Progenitor cell of endocrine pancreas (in vitro differentiated cells): ENCODE data around the gene SCARF2. TPM values are rescaled to one million over a fixed set of nuclear protein-coding genes. Genes with fewer than 3 reads are reported as not detected.
"Not testable (repeated sequence)": the region's sequence is repeated elsewhere in the genome, so short reads cannot be mapped to it uniquely, and the experiment has no call there.

ENCODE experiments used
- DNase-seq: peaks from one replicate; pipeline ENCODE4 v3.0.0; 2021; ENCODE audit warnings: low spot score; ENCODE audit not compliant: unreplicated experiment
- H3K27ac Mint-ChIP-seq: 2 replicates; pipeline ENCODE4 v1.8.0; 2021; ENCODE audit warnings: mild to moderate bottlenecking, moderate library complexity, mixed read lengths
- H3K27me3 Mint-ChIP-seq: 2 replicates; pipeline ENCODE4 v1.8.0; 2021; ENCODE audit warnings: mixed read lengths
- H3K36me3 Mint-ChIP-seq: 2 replicates; pipeline ENCODE4 v1.8.0; 2022; ENCODE audit warnings: mixed read lengths; ENCODE audit not compliant: insufficient read depth
- H3K4me1 Mint-ChIP-seq: 2 replicates; pipeline ENCODE4 v1.8.0; 2021; ENCODE audit warnings: low read depth, mixed read lengths
- H3K4me3 Mint-ChIP-seq: 2 replicates; pipeline ENCODE4 v1.8.0; 2021; ENCODE audit warnings: low read depth, mild to moderate bottlenecking, moderate library complexity, mixed read lengths
- H3K9me3 Mint-ChIP-seq: 2 replicates; pipeline ENCODE4 v1.8.0; 2021; ENCODE audit warnings: low read depth, mixed read lengths
- total RNA-seq: library from RNA; stranded (reverse); gene quantifications from 2 replicates; pipeline ENCODE4 v1.2.1, GENCODE V29; 2021
- TF ChIP-seq, protein P1 (sequence below): fragments of 200-600 bp; sonication (generic); IDR thresholded peaks from one replicate; pipeline ENCODE4 v1.5.0; 2021; ENCODE audit warnings: antibody characterized with exemption, mild to moderate bottlenecking; ENCODE audit not compliant: unreplicated experiment

SCARF2 gene
- total RNA-seq, 1 donor from 2014 or later = 14.4 TPM

DNA sequence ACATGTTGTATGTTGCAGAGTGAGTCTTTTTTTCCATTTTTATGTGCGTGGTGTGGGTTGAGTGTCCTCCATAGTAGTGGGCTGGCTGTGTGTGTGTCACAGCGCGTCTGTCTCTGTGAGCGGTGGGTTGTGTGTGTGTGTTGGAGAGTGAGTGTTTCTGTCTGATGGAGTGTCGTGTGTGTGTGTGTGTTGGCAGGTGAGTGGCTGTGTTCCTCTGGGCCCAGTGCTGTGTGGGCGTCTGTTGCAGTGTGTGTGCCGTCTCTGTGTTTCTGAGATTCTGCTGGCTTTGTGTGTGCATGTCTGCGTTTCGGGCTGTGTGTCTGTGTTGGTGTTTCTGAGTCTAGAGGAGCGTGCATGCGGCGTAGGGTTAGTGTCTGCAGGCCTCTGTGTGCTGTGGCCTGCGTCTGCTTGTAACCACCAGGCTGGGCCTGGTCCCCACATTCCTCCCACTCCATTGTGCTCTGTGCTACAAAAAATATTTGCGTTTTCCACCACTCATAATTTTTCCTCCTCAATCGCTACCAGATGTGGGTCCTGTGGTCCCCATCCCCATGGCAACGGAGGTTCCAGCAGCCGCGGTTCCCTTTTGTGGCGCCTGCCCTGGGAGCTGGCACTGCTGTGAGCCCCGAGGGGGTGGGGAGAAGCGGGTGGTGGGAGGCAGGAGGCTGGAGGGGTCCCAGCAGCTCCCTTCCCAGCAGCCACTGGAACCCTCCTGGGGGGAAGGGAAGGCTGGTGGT lies 15.2 kb downstream of the SCARF2 start:
- DNase-seq = no peak

DNA sequence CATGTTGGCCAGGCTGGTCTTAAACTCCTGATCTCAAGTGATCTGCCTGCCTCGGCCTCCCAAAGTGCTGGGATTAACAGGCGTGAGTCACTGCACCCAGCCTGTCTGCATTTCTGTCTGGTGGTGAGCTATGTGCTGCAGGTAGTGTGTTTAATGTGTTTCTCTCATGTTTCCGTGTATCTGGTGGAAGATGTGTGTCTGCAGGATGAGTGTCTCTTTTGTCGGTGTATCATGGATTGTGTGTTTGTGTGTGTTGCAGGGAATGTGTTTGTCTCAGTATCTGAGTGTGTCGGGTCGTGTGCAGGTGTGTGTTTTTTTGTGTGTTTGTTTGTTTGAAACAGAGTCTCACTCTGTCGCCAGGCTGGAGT lies 16.1 kb downstream of the SCARF2 start:
- Mint-ChIP-seq H3K4me1 (no peaks in the 10 kb centered on the region), H3K27me3 (no peaks in the 10 kb centered on the region), H3K9me3 (no peaks in the 10 kb centered on the region), H3K27ac (no peak overlapping the region), H3K4me3 (no peak overlapping the region), H3K36me3 (peaks cover 7% of the 10 kb centered on the region)
- no peak for DNase-seq
- TF ChIP-seq, protein P1, sequence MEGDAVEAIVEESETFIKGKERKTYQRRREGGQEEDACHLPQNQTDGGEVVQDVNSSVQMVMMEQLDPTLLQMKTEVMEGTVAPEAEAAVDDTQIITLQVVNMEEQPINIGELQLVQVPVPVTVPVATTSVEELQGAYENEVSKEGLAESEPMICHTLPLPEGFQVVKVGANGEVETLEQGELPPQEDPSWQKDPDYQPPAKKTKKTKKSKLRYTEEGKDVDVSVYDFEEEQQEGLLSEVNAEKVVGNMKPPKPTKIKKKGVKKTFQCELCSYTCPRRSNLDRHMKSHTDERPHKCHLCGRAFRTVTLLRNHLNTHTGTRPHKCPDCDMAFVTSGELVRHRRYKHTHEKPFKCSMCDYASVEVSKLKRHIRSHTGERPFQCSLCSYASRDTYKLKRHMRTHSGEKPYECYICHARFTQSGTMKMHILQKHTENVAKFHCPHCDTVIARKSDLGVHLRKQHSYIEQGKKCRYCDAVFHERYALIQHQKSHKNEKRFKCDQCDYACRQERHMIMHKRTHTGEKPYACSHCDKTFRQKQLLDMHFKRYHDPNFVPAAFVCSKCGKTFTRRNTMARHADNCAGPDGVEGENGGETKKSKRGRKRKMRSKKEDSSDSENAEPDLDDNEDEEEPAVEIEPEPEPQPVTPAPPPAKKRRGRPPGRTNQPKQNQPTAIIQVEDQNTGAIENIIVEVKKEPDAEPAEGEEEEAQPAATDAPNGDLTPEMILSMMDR = no peak

More for the DNA sequence above, 15.2 kb downstream of the SCARF2 start:
- H3K36me3 Mint-ChIP-seq = peaks cover 12% of the 10 kb centered on the region
- TF ChIP-seq, protein P1 = no peak
- no peak overlapping the region for H3K4me3 Mint-ChIP-seq
- no peaks in the 10 kb centered on the region for H3K9me3 Mint-ChIP-seq
- no peaks in the 10 kb centered on the region for H3K4me1 Mint-ChIP-seq
- H3K27me3 Mint-ChIP-seq = no peaks in the 10 kb centered on the region
- H3K27ac Mint-ChIP-seq = no peak overlapping the region

DNA sequence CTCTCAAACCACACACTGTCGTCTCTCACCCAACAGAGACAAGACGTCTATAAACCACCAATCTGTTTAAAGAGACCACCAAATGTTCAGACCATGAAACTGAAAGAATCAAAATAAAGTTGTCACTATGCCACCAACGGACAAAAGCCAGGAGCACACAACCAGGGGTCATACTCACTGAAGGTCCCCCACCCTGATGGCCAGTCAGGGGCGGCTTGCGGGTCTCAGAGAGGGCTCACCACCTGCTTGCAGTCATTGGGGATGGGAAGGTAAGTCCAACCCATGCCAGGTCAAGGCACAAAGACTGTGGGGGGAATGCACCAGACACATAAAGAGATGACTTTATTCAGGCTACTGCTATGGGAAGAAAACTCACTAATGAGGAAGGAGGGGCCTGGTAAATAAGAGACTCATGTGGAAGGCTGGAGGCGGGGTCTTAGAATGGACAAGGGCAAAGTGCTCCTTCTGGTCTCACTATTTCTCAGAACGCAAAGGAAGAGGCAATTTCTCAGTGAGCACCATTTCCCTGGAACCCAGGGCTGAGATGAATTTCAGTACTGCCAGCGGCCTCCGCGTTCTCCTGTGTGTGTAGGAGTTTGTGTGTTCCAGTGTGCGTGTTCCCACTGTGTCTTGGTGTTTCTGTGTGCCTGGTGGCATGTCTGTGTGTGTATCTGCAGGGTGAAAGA lies 17.3 kb downstream of the SCARF2 start:
- Mint-ChIP-seq H3K9me3 (no peaks in the 10 kb centered on the region), H3K4me1 (no peaks in the 10 kb centered on the region), H3K36me3 (peaks cover 7% of the 10 kb centered on the region), H3K27ac (no peak overlapping the region), H3K4me3 (no peak overlapping the region), H3K27me3 (peaks cover 2% of the 10 kb centered on the region)
- TF ChIP-seq, protein P1 = no peak
- no peak for DNase-seq

DNA sequence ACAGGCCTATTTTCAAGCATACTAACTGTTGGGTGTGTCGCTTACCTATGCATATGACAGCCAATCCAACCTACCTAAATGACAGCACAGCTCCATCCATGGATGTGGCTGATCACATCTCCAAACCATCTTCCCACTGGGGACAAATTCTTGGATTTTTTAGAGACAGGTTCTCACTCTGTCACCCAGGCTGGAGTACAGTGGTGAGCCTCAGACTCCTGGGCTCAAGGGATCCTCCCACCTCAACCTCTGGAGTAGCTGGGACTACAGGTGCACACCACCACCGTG lies 18.0 kb downstream of the SCARF2 start:
- no peak overlapping the region for H3K4me3 Mint-ChIP-seq
- H3K4me1 Mint-ChIP-seq = no peaks in the 10 kb centered on the region
- TF ChIP-seq, protein P1 = no peak
- peaks cover 5% of the 10 kb centered on the region for H3K36me3 Mint-ChIP-seq
- peaks cover 2% of the 10 kb centered on the region for H3K27me3 Mint-ChIP-seq
- DNase-seq = no peak
- no peak overlapping the region for H3K27ac Mint-ChIP-seq
- no peaks in the 10 kb centered on the region for H3K9me3 Mint-ChIP-seq

DNA sequence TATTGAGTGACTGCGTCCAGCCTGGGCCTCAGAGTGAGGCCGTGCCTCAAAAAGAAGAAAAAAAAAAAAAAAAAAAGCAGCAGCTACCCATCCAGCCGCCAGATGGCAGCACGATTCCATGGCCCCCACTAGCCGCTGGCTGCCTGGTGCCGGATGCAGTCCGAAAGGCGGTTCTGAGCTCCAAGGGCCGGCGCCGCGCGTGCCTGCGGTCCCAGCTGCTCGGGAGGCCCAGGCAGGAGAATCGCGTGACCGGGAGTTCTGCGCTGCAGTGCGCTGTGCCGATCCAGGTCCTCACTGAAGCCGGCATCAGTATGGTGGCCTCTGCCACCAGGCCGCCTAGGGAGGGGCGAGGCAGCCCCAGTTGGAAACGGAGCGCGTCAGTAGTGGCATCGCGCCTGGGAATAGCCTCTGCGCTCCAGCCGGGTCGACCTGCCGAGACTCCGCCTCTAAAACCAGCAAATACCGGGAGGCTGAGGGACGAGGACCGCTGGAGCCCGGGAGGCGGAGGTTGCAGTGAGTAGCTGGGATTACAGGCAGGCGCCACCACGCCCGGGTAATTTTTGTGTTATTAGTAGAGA lies 19.3 kb downstream of the SCARF2 start:
- Mint-ChIP-seq H3K9me3 (no peaks in the 10 kb centered on the region), H3K27me3 (peaks cover 2% of the 10 kb centered on the region), H3K36me3 (no peaks in the 10 kb centered on the region), H3K27ac (no peak overlapping the region), H3K4me3 (peak overlapping the region; percentile 60), H3K4me1 (no peaks in the 10 kb centered on the region)
- TF ChIP-seq, protein P1 = peak; percentile 89
- DNase-seq = peak; percentile 55

DNA sequence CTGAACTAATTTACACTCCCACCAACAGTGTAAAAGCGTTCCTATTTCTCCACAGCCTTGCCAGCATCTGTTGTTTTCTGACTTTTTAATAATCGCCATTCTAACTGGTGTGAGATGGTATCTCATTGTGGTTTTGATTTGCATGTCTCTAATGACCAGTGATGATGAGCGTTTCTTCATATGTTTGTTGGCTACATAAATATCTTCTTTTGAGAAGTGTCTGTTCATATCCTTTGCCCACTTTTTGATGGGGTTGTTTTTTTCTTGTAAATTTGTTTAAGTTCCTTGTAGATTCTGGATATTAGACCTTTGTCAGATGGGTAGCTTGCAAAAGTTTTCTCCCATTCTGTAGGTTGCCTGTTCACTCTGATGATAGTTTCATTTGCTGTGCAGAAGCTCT lies 21.9 kb downstream of the SCARF2 start:
- H3K9me3 Mint-ChIP-seq, H3K36me3 Mint-ChIP-seq, H3K27me3 Mint-ChIP-seq, H3K4me1 Mint-ChIP-seq, H3K27ac Mint-ChIP-seq, DNase-seq, H3K4me3 Mint-ChIP-seq: not testable (repeated sequence)

DNA sequence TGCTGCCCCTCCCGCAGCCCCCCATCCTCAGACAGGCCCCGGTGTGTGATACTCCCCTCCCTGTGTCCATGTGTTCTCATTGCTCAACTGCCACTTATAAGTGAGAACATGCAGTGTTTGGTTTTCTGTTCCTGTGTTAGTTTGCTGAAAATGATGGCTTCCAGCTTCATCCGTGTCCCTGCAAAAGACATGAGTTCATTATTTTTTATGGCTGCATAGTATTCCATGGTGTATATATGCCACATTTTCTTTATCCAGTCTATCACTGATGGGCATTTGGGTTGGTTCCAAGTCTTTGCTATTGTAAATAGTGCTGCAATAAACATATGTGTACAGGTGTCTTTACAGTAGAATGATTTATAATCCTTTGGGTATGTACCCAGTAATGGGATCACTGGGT lies 22.4 kb downstream of the SCARF2 start:
- not testable (repeated sequence) for H3K36me3 Mint-ChIP-seq, H3K4me3 Mint-ChIP-seq, H3K27me3 Mint-ChIP-seq, H3K27ac Mint-ChIP-seq, H3K4me1 Mint-ChIP-seq, DNase-seq, H3K9me3 Mint-ChIP-seq
